HEK293 (cell line): ENCODE measurements around the gene PWWP2A.

Source experiments
- BCL6B ChIP-seq: fragments of 450-650 bp; formaldehyde crosslinking; IDR thresholded peaks from 2 replicates; pipeline ENCODE4 v1.5.1; 2017; ENCODE audit warnings: missing biosample characterization, missing genetic modification characterization
- GLI2 ChIP-seq: fragments of 450-650 bp; formaldehyde crosslinking; IDR thresholded peaks from 2 replicates; pipeline ENCODE4; 2017; ENCODE audit warnings: missing biosample characterization, missing genetic modification characterization, low read depth, borderline replicate concordance
- KLF1 ChIP-seq: fragments of 450-650 bp; formaldehyde crosslinking; IDR thresholded peaks from 2 replicates; pipeline ENCODE4 v1.5.1; 2016; ENCODE audit warnings: missing biosample characterization, missing genetic modification characterization
- SP7 ChIP-seq: fragments of 450-650 bp; formaldehyde crosslinking; IDR thresholded peaks from 2 replicates; pipeline ENCODE4 v1.5.1; 2016; ENCODE audit warnings: missing biosample characterization, missing genetic modification characterization
- ZBTB10 ChIP-seq: fragments of 450-650 bp; formaldehyde crosslinking; IDR thresholded peaks from 2 replicates; pipeline ENCODE4 v1.5.1; 2016; ENCODE audit warnings: missing biosample characterization, missing genetic modification characterization
- ZBTB21 ChIP-seq: fragments of 450-650 bp; formaldehyde crosslinking; IDR thresholded peaks from 2 replicates; pipeline ENCODE4 v1.5.1; 2017; ENCODE audit warnings: missing biosample characterization, missing genetic modification characterization
- ZNF114 ChIP-seq: fragments of 450-650 bp; formaldehyde crosslinking; IDR thresholded peaks from 2 replicates; pipeline ENCODE4 v1.5.0; 2017; ENCODE audit warnings: missing biosample characterization, missing genetic modification characterization
- ZNF146 ChIP-seq: fragments of 450-650 bp; formaldehyde crosslinking; IDR thresholded peaks from 2 replicates; pipeline ENCODE4 v1.5.1; 2016; ENCODE audit warnings: missing biosample characterization, missing genetic modification characterization
- ZNF148 ChIP-seq: fragments of 450-650 bp; formaldehyde crosslinking; IDR thresholded peaks from 2 replicates; pipeline ENCODE4 v1.5.0; 2017; ENCODE audit warnings: missing biosample characterization, missing genetic modification characterization, borderline replicate concordance
- ZNF175 ChIP-seq: fragments of 450-650 bp; formaldehyde crosslinking; IDR thresholded peaks from 2 replicates; pipeline ENCODE4 v1.5.1; 2016; ENCODE audit warnings: missing biosample characterization, missing genetic modification characterization
- ZNF23 ChIP-seq: fragments of 450-650 bp; formaldehyde crosslinking; IDR thresholded peaks from 2 replicates; pipeline ENCODE4 v1.5.1; 2016; ENCODE audit warnings: missing biosample characterization, missing genetic modification characterization, borderline replicate concordance
- ZNF280D ChIP-seq: fragments of 450-650 bp; formaldehyde crosslinking; IDR thresholded peaks from 2 replicates; pipeline ENCODE4 v1.5.1; 2016; ENCODE audit warnings: missing biosample characterization, missing genetic modification characterization
- ZNF324 ChIP-seq: fragments of 450-650 bp; formaldehyde crosslinking; IDR thresholded peaks from 2 replicates; pipeline ENCODE4 v1.5.1; 2016; ENCODE audit warnings: missing biosample characterization, missing genetic modification characterization
- ZNF473 ChIP-seq: fragments of 450-650 bp; formaldehyde crosslinking; IDR thresholded peaks from 2 replicates; pipeline ENCODE4 v1.5.1; 2017; ENCODE audit warnings: missing biosample characterization, missing genetic modification characterization
- ZNF571 ChIP-seq: fragments of 450-650 bp; formaldehyde crosslinking; IDR thresholded peaks from 2 replicates; pipeline ENCODE4 v1.5.0; 2017; ENCODE audit warnings: missing biosample characterization, missing genetic modification characterization
- ZNF600 ChIP-seq: fragments of 450-650 bp; formaldehyde crosslinking; IDR thresholded peaks from 2 replicates; pipeline ENCODE4 v1.5.1; 2016; ENCODE audit warnings: missing biosample characterization, missing genetic modification characterization
- ZNF624 ChIP-seq: fragments of 450-650 bp; formaldehyde crosslinking; IDR thresholded peaks from 2 replicates; pipeline ENCODE4 v1.5.1; 2017; ENCODE audit warnings: missing biosample characterization, missing genetic modification characterization
- ZNF654 ChIP-seq: fragments of 450-650 bp; formaldehyde crosslinking; IDR thresholded peaks from 2 replicates; pipeline ENCODE4 v1.5.1; 2016; ENCODE audit warnings: low read depth, missing biosample characterization, missing genetic modification characterization
- ZNF664 ChIP-seq: fragments of 450-650 bp; formaldehyde crosslinking; IDR thresholded peaks from 2 replicates; pipeline ENCODE4 v1.5.1; 2016; ENCODE audit warnings: missing biosample characterization, missing genetic modification characterization
- ZNF76 ChIP-seq: fragments of 450-650 bp; formaldehyde crosslinking; IDR thresholded peaks from 2 replicates; pipeline ENCODE4; 2016; ENCODE audit warnings: low read depth, missing biosample characterization, missing genetic modification characterization, borderline replicate concordance
- ZSCAN5A ChIP-seq: fragments of 450-650 bp; formaldehyde crosslinking; IDR thresholded peaks from 2 replicates; pipeline ENCODE4 v1.5.1; 2016; ENCODE audit warnings: missing biosample characterization, missing genetic modification characterization
- ZXDB ChIP-seq: fragments of 450-650 bp; formaldehyde crosslinking; IDR thresholded peaks from 2 replicates; pipeline ENCODE4 v1.5.1; 2016; ENCODE audit warnings: missing biosample characterization, missing genetic modification characterization
- TF ChIP-seq, protein P1 (sequence below): fragments of 450-650 bp; formaldehyde crosslinking; IDR thresholded peaks from 2 replicates; pipeline ENCODE4 v1.5.1; 2016; ENCODE audit warnings: missing biosample characterization, missing genetic modification characterization
- TF ChIP-seq, protein P2 (sequence below): fragments of 450-650 bp; formaldehyde crosslinking; IDR thresholded peaks from 2 replicates; pipeline ENCODE4 v1.5.1; 2016; ENCODE audit warnings: missing biosample characterization, missing genetic modification characterization

Gene PWWP2A

GRCh38 chr5:160165137-160166068 is 46.2 kb upstream of the PWWP2A start (continued):
- TF ChIP-seq ZNF600 (tag by site-specific recombination) = no peak
- TF ChIP-seq ZNF280D (tag by site-specific recombination) = no peak
- TF ChIP-seq ZNF571 (tag by site-specific recombination) = no peak
- TF ChIP-seq ZNF654 (tag by site-specific recombination) = no peak
- no peak for TF ChIP-seq ZNF664 (tag by site-specific recombination)
- no peak for TF ChIP-seq BCL6B (tag by site-specific recombination)
- TF ChIP-seq ZBTB10 (tag by site-specific recombination) = peak; percentile 30; the same call in 1 of the 2 replicates
- TF ChIP-seq, protein P1, sequence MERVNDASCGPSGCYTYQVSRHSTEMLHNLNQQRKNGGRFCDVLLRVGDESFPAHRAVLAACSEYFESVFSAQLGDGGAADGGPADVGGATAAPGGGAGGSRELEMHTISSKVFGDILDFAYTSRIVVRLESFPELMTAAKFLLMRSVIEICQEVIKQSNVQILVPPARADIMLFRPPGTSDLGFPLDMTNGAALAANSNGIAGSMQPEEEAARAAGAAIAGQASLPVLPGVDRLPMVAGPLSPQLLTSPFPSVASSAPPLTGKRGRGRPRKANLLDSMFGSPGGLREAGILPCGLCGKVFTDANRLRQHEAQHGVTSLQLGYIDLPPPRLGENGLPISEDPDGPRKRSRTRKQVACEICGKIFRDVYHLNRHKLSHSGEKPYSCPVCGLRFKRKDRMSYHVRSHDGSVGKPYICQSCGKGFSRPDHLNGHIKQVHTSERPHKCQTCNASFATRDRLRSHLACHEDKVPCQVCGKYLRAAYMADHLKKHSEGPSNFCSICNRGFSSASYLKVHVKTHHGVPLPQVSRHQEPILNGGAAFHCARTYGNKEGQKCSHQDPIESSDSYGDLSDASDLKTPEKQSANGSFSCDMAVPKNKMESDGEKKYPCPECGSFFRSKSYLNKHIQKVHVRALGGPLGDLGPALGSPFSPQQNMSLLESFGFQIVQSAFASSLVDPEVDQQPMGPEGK (tag by site-specific recombination) = peak; percentile 86
- no peak for TF ChIP-seq ZBTB21
- TF ChIP-seq ZNF473 (tag by site-specific recombination) = no peak
- TF ChIP-seq ZNF23 (tag by site-specific recombination) = no peak
- no peak for TF ChIP-seq ZSCAN5A (tag by site-specific recombination)
- TF ChIP-seq, protein P2, sequence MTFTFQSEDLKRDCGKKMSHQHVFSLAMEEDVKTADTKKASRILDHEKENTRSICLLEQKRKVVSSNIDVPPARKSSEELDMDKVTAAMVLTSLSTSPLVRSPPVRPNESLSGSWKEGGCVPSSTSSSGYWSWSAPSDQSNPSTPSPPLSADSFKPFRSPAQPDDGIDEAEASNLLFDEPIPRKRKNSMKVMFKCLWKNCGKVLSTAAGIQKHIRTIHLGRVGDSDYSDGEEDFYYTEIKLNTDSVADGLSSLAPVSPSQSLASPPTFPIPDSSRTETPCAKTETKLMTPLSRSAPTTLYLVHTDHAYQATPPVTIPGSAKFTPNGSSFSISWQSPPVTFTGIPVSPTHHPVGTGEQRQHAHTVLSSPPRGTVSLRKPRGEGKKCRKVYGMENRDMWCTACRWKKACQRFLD (tag by site-specific recombination) = no peak
- no peak; the same call in 1 of the 2 replicates for TF ChIP-seq ZNF324
- no peak for TF ChIP-seq ZNF114 (tag by site-specific recombination)
- TF ChIP-seq SP7 = no peak; the same call in 1 of the 2 replicates
- no peak for TF ChIP-seq GLI2 (tag by site-specific recombination)
- no peak for TF ChIP-seq ZNF146 (tag by site-specific recombination)
- TF ChIP-seq ZNF76 = peak; percentile 82; the same call in 1 of the 2 replicates
- TF ChIP-seq ZNF624 = no peak
- TF ChIP-seq ZNF148 = no peak
- peak; percentile 30 for TF ChIP-seq ZXDB (tag by site-specific recombination)
- peak; percentile 28; the same call in 1 of the 2 replicates for TF ChIP-seq KLF1 (tag by site-specific recombination)
- no peak for TF ChIP-seq ZNF175
